Neural cell (in vitro differentiated cells): ENCODE results near the gene USB1. TPM values are rescaled to one million over a fixed set of nuclear protein-coding genes. Genes with fewer than 3 reads are reported as not detected.

Experiments
- H2AFZ ChIP-seq: fragments of 200-600, 300-800 bp; sonication (generic), shearing (Covaris generic); 2 replicates; pipeline ENCODE4 v1.6.0; 2014; ENCODE audit warnings: low read depth, mild to moderate bottlenecking, antibody characterized with exemption, low read length, moderate library complexity
- H3F3A ChIP-seq: fragments of 200-600 bp; shearing (Covaris generic); 2 replicates; pipeline ENCODE4 v1.6.1; 2016; ENCODE audit warnings: mild to moderate bottlenecking, moderate library complexity, mixed read lengths, antibody characterized with exemption, low read length; ENCODE audit not compliant: insufficient read depth, poor library complexity, severe bottlenecking
- H3K27ac ChIP-seq: fragments of 200-600, 300-800 bp; sonication (generic), shearing (Covaris generic); 2 replicates; pipeline ENCODE4 v1.5.1; 2014; ENCODE audit warnings: mild to moderate bottlenecking, low read length, moderate library complexity
- H3K27me3 ChIP-seq: fragments of 300-800, 200-600 bp; sonication (generic), shearing (Covaris generic); 2 replicates; pipeline ENCODE4 v1.6.0; 2014; ENCODE audit warnings: mild to moderate bottlenecking, low read depth, low read length, moderate library complexity; ENCODE audit not compliant: insufficient read depth
- H3K36me3 ChIP-seq: fragments of 300-800, 200-600 bp; sonication (generic), shearing (Covaris generic); 2 replicates; pipeline ENCODE4 v1.5.1; 2014; ENCODE audit warnings: mild to moderate bottlenecking, antibody characterized with exemption, low read length, moderate library complexity; ENCODE audit not compliant: insufficient read depth
- H3K4me2 ChIP-seq: fragments of 300-800, 200-600 bp; sonication (generic), shearing (Covaris generic); 2 replicates; pipeline ENCODE4 v1.6.0; 2014; ENCODE audit warnings: mild to moderate bottlenecking, low read length
- H3K4me3 ChIP-seq: fragments of 300-800, 200-600 bp; sonication (generic), shearing (Covaris generic); 2 replicates; pipeline ENCODE4 v1.5.1; 2014; ENCODE audit warnings: mild to moderate bottlenecking, low read length, moderate library complexity
- H3K79me2 ChIP-seq: fragments of 200-600 bp; shearing (Covaris generic); replicated peaks from 2 replicates; pipeline ENCODE4 v1.6.0; 2014; ENCODE audit warnings: mild to moderate bottlenecking, low read length, moderate library complexity; ENCODE audit not compliant: insufficient read depth
- H3K9ac ChIP-seq: fragments of 300-800, 200-600 bp; sonication (generic), shearing (Covaris generic); 2 replicates; pipeline ENCODE4 v1.6.1; 2016; ENCODE audit warnings: mild to moderate bottlenecking, low read length, mixed read lengths
- H3K9me2 ChIP-seq: fragments of 200-600 bp; shearing (Covaris generic); 2 replicates; pipeline ENCODE4 v1.6.1; 2016; ENCODE audit warnings: mild to moderate bottlenecking, low read length, mixed read lengths; ENCODE audit not compliant: insufficient read depth
- H3K9me3 ChIP-seq: fragments of 200-600, 300-800 bp; sonication (generic), shearing (Covaris generic); 2 replicates; pipeline ENCODE4 v1.6.1; 2016; ENCODE audit warnings: mild to moderate bottlenecking, mixed run types, low read length, moderate library complexity, mixed read lengths
- H4K20me1 ChIP-seq: fragments of 200-600 bp; shearing (Covaris generic); 2 replicates; pipeline ENCODE4 v1.6.1; 2016; ENCODE audit warnings: mild to moderate bottlenecking, mixed run types; ENCODE audit not compliant: insufficient read depth
- CTCF ChIP-seq: fragments of 450-650 bp; IDR thresholded peaks from 2 replicates; pipeline ENCODE4 v1.5.1; 2014; ENCODE audit warnings: antibody characterized with exemption, mild to moderate bottlenecking, moderate library complexity; ENCODE audit not compliant: poor library complexity, severe bottlenecking
- EP300 ChIP-seq: fragments of 450-650 bp; conservative IDR thresholded peaks from 2 replicates; pipeline ENCODE4 v1.6.1; 2014; ENCODE audit warnings: antibody characterized with exemption, mild to moderate bottlenecking, moderate library complexity; ENCODE audit not compliant: poor library complexity, severe bottlenecking
- EZH2 ChIP-seq: fragments of 200-600, 300-800 bp; shearing (Covaris generic), sonication (generic); IDR thresholded peaks from 2 replicates; pipeline ENCODE4 v1.6.1; 2014; ENCODE audit warnings: antibody characterized with exemption, low read length, borderline replicate concordance, mild to moderate bottlenecking; ENCODE audit not compliant: insufficient read depth, poor library complexity, severe bottlenecking
- MXI1 ChIP-seq: fragments of 450-650 bp; conservative IDR thresholded peaks from 2 replicates; pipeline ENCODE4 v1.6.1; 2014; ENCODE audit warnings: antibody characterized with exemption, mild to moderate bottlenecking; ENCODE audit not compliant: poor library complexity, severe bottlenecking
- POLR2AphosphoS5 ChIP-seq: IDR thresholded peaks from 2 replicates; pipeline ENCODE4 v1.6.1; 2012
- RAD21 ChIP-seq: fragments of 450-650 bp; conservative IDR thresholded peaks from 2 replicates; pipeline ENCODE4 v1.6.1; 2014; ENCODE audit warnings: antibody characterized with exemption, mild to moderate bottlenecking, moderate library complexity
- REST ChIP-seq: IDR thresholded peaks from 2 replicates; pipeline ENCODE4 v1.6.1; 2012; ENCODE audit warnings: borderline replicate concordance
- SMC3 ChIP-seq: fragments of 450-650 bp; conservative IDR thresholded peaks from 2 replicates; pipeline ENCODE4 v1.6.1; 2014; ENCODE audit warnings: antibody characterized with exemption, mild to moderate bottlenecking, moderate library complexity; ENCODE audit not compliant: poor library complexity
- TAF1 ChIP-seq: IDR thresholded peaks from 2 replicates; pipeline ENCODE4 v1.6.1; 2012; ENCODE audit warnings: low read depth
- polyA plus RNA-seq: library from polyadenylated mRNA; depleted of rRNA; stranded (reverse); fragments of >200 nt; gene quantifications from 2 replicates; pipeline ENCODE4 v1.2.3, GENCODE V29; 2014

USB1 gene
- polyA plus RNA-seq, 1 donor from 2014 or later: 25.7 TPM

- H3F3A ChIP-seq: no peaks in the 10 kb centered on the region
- no peak overlapping the region for H3K27ac ChIP-seq
- H3K4me3 ChIP-seq: no peak overlapping the region
- H2AFZ ChIP-seq: no peak overlapping the region
- peaks cover 7% of the 10 kb centered on the region for H4K20me1 ChIP-seq
- H3K4me2 ChIP-seq: no peak overlapping the region
- H3K9ac ChIP-seq: no peak overlapping the region
- H3K36me3 ChIP-seq: no peaks in the 10 kb centered on the region
- H3K27me3 ChIP-seq: no peaks in the 10 kb centered on the region
- no peaks in the 10 kb centered on the region for H3K9me2 ChIP-seq
- TF ChIP-seq SMC3: no peak
- no peak for TF ChIP-seq RAD21
- TF ChIP-seq CTCF: no peak
- TF ChIP-seq EZH2: no peak
- no peak for TF ChIP-seq POLR2AphosphoS5
- no peak for TF ChIP-seq TAF1
- no peak for TF ChIP-seq REST
- no peak for TF ChIP-seq MXI1
- no peak for TF ChIP-seq EP300
- no peaks in the 10 kb centered on the region for H3K9me3 ChIP-seq
- H3K79me2 ChIP-seq: peaks cover 5% of the 10 kb centered on the region
These were observed 30.0 kb downstream of the USB1 start for GRCh38 chr16:58031016-58031800.

- Histone ChIP-seq H3K4me2 (no peak overlapping the region), H3K27me3 (no peaks in the 10 kb centered on the region), H4K20me1 (no peaks in the 10 kb centered on the region), H3K27ac (no peak overlapping the region), H3F3A (no peaks in the 10 kb centered on the region), H3K36me3 (no peaks in the 10 kb centered on the region), H3K9me3 (no peaks in the 10 kb centered on the region), H3K79me2 (peaks cover 5% of the 10 kb centered on the region), H3K9ac (no peak overlapping the region), H3K9me2 (no peaks in the 10 kb centered on the region), H2AFZ (no peak overlapping the region), H3K4me3 (no peak overlapping the region)
- no peak for TF ChIP-seq RAD21
- no peak for TF ChIP-seq REST
- no peak for TF ChIP-seq CTCF
- TF ChIP-seq MXI1: no peak
These were observed 31.6 kb downstream of the USB1 start for GRCh38 chr16:58032710-58033293.
